T-helper 2 cell treated with Interferon-gamma antibody and Interleukin-4, amounts not matched to agents 100 ng/mL and 5 ng/mL, for 36 hours (primary cell): Measurements from ENCODE around the gene KRTAP5-2. TPM values are rescaled to one million over a fixed set of nuclear protein-coding genes. Genes with fewer than 3 reads are reported as not detected.
"Not testable (repeated sequence)": the region's sequence is repeated elsewhere in the genome, so short reads cannot be mapped to it uniquely, and the experiment has no call there.

Experiments used
- intact Hi-C: fragments of 100-400 bp; cut with micrococcal nuclease; formaldehyde crosslinking; loops from one replicate; pipeline ENCODE4 v1.15.1; 2023
- total RNA-seq: library from RNA; stranded (reverse); gene quantifications from 2 replicates; pipeline ENCODE4 v1.2.3, GENCODE V29; 2022

The KRTAP5-2 gene
- total RNA-seq, 1 donor from 2014 or later: not detected

DNA sequence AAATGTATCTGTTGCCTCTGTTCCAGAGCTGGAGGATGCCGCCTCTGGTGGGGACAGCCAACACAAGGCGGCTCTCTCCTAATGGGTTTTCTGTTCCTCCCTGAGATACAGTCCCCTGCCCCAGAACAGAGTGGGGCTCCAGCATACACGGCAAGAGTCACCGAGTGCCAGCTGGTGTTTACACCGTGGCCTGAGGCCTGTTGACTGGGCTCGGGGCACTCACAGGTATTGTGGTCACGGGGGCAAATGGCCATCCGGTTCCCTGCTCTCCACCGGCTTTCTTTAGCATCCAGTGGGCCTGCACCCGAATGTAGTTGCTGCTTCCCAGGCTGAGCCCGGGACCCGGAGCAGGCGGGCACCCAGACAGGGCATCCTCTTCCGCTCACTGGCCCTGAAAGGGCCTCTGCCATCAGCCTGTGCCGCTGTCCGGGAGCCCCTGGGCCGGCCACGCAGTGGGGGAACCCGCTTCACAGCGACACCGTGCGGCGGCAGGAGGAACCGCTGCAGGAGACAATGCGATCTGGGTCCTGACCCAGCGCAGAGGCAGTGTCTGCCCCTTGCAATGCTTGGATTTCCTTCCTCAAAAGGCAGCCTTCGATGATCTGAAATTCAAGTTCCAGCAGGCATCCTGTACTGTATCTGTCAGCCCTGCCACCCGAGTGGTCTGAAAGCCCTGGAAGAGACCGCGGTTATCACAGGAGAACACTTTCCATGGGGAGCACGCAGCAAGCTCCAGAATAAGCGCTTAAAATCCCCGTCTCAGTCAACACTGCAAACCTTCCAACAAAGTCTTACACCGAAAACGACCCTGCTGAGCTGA lies 30.6 kb upstream of the KRTAP5-2 start:
- intact Hi-C loops: no loop called here

GRCh38 chr11:1625541-1625940 lies 27.4 kb upstream of the KRTAP5-2 start:
- intact Hi-C loops: no loop called here

- intact Hi-C loops: no loop called here
Observed at GRCh38 chr11:1624621-1625020, 26.5 kb upstream of the KRTAP5-2 start.

DNA sequence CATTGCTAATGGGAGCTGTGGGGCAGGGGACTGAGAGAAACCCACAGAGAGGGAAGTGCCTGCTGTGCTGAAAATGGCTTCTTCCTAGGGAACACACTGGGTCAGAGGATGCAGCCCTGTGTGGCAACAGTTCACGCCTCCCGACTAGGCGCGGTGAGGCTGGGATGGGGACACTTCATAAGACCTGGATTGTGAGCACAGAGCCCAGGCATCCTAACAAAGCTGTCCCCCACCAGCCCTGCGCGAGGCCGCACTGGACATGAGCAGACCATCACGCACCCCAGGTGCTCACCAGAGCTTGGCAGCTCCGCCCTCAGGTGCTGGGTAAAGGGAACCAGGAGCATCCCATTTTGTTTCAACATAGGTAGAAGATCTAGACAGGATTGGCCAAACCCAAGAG lies 25.6 kb upstream of the KRTAP5-2 start:
- intact Hi-C loops: no loop called here

GRCh38 chr11:1622086-1622485 lies 24.0 kb upstream of the KRTAP5-2 start, which contains the start of gene KRTAP5-4:
TSS of gene KRTAP5-4 (minus strand) at chr11:1622138. CDS start at chr11:1622093, 45 bp downstream.
- intact Hi-C loops: no loop called here

DNA sequence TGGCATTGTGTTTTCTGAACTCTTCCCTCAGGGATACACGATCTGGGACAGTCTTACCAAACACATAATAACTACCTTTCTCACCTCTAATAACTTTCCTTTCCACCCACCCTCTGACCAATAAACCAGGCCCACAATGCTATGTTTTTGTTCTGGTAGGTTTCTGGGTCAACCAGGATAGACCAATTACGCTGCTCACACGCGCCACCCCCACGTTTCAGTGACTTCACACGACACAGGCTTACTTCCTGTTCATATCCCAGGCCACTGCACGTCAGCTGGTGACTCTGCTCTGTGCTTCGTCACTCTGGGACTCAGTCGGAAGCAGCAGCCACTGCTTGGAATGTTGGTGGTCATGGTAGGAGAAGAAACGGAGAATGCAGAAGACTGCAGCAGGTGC lies 21.4 kb upstream of the KRTAP5-2 start:
- intact Hi-C loops: no loop called here

DNA sequence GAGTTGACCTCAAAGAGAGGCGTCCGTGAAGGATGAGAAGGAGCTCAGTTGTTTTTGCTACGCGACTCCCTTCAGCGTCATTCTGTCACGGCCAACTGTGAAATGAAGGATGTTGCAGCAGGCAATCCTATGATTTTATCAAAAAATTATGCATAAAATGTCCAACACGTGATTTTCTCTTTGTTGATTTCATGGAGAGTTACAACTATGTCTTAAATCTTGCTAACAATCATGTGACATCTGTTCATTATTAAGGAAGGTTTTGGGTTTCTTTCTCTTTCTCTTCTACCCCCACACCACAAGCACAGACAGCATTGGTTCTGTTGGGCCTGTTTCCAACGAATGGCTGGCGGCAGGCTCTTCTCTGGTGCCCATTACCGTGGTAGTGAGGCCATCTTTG lies 20.1 kb upstream of the KRTAP5-2 start:
- intact Hi-C loops: no loop called here

DNA sequence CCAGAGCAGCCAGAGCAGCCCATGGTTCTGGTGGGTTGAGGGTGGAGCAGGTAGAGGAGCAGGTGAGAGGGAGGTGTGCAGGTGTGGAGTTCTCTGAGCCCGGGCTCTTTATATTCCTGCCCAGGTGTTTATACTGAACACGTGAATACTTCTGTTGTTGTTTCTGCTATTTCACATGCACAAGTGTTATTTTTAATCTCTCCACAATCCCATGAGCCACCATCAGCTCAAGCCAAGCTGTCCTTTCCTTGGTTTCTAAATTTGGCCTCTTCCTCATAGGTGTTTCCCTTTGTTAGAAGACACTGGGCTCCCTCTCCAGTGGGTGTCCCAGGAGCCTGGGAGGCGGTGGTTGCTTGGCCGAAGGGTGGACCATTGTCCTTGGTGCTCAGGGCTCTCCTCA lies 10.3 kb upstream of the KRTAP5-2 start, which contains the start of gene KRTAP5-3:
Gene KRTAP5-3, minus strand, starts transcription at position 101 of the 400 bp plus-strand sequence. Its CDS starts 78 bp downstream, at position 23.
- intact Hi-C loops: no loop called here

DNA sequence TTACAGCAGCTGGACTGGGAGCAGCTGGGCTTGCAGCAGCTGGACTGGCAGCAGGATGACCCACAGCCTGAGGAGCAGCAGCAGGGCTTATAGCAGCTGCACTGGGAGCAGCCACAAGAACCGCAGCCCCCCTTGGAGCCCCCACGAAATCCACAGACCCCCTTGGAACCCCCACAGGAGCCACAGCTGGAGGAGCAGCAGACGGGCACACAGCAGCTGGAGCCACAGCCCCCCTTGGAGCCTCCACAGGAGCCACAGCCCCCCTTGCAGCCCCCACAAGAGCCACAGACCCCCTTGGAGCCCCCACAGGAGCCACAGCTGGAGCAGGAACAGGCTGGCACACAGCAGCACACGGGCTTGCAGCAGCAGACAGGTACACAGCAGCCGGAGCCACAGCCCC lies 9.8 kb upstream of the KRTAP5-2 start:
- intact Hi-C loops: not testable (repeated sequence)

- intact Hi-C loops: not testable (repeated sequence)
Observed at GRCh38 chr11:1607156-1607845, 9.2 kb upstream of the KRTAP5-2 start.

DNA sequence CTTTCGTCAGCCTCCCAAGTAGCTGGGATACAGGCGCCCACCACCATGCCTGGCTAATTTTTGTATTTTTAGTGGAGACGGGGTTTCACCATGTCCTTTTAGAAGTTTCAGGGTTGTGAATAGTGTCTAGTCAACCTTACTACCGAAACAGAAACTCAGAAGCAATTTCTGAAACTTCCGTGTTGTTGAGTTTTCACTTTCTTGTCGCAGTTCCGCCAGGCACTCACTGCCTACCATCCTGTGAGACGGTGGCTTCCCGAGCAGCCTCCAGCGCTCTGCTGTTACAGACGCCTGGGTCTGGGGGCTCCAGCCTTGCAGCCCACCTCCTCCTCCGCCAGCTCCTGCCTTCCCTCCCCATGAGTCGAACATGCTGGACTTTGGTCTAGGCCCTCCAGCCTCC lies 7.8 kb upstream of the KRTAP5-2 start:
- intact Hi-C loops: not testable (repeated sequence)

DNA sequence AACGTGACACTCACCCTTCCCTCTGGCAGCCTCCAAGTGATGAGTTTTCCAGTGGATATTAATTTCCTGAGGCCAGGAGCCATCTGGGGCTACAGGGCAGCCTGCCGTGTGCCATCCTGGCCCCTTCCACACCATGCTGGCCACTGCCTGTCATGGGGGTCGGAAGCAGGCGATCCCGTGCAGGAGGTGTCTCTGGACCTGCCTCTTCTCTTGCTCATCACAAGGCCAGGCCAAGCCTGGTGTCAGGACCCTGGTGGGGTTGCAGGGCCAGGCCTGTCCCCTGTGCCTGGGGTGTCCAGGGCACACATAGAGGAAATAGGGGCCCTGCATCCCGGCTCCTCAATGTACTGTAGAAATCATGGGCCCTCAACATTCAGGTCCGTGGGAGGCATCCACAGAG lies 6.6 kb upstream of the KRTAP5-2 start:
- intact Hi-C loops: no loop called here

DNA sequence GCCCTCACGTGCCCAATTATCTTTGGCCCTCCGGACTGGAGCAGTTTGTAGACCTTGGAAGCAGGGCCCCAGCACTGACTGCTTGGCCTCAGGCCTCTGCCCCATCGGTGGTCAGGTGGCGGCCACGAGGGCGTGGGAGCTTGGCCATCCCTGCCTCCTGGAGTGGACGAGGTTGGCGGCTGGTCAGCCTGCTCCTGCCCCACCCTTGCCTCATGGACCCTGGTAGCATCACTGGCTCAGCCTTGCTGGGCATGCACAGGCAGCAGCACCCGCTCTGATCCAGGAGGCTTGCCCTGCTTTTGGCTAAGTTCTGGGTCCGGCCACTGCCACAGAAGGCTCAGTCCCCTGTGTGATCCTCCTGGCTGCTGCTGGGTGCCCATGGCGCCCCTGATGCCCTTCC lies 6.1 kb upstream of the KRTAP5-2 start:
- intact Hi-C loops: no loop called here

DNA sequence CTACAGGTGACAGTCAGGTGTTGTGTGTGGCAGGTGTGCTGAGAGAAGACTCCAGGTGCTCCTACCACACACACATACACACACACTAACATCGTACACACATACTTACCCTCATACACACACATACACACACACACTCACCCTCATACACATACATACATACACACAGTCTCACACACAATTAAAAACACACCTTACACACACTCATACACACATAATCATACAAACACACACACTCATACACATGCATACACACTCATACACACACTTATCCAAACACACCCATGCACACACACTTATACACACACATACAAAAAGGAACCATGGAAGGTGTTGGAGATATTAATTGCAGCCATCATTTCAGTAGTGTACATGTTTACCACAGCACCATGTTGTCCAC lies 5.5 kb upstream of the KRTAP5-2 start:
- intact Hi-C loops: no loop called here

DNA sequence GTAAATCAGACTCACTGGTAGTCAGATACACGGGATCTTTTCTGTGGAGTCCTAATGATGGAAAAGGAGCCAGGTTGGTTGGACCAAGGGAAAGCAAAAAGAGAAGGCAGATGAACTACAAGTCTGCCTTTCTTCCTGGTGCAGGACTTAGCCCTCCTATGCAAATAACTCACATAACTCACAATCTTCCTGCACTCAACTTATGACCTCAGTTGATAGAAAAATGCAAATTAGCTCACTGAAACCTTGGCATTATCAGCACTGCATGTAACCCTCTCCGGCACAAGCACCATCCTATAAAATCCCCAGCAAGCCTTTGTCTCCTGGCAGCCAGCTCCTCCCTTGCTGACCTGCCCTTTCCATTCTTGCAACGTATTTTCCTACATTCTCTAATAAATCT lies 3.6 kb upstream of the KRTAP5-2 start:
- intact Hi-C loops: not testable (repeated sequence)

DNA sequence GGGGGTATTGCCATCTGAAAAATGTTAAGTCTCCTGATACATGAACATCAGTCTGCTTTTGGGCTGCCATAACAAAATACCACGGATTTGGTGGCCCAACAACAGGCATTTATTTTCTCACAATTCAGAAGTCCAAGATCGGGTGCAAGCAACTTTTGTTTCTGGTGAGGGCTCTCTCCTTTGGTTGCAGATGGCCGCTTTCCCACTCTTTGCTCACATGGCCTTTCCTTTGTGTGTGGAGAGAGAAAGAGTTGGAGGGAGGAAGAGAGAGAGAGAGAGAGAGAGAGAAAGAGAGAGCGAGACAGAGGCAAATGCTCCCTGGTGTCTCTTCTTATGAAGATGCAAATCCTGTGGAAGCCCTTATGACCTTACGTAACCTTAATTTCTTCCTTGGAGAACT lies 2.5 kb upstream of the KRTAP5-2 start:
- intact Hi-C loops: no loop called here

GRCh38 chr11:1598816-1599215 lies 722 bp upstream of the KRTAP5-2 start:
- intact Hi-C loops: no loop called here

- intact Hi-C loops: not testable (repeated sequence)
Observed at GRCh38 chr11:1598406-1598805, 312 bp upstream of the KRTAP5-2 start.

GRCh38 chr11:1597331-1597993 lies 632 bp downstream of the KRTAP5-2 start:
- intact Hi-C loops: no loop called here

- intact Hi-C loops: not testable (repeated sequence)
Observed at GRCh38 chr11:1596576-1597121, 1.4 kb downstream of the KRTAP5-2 start.

DNA sequence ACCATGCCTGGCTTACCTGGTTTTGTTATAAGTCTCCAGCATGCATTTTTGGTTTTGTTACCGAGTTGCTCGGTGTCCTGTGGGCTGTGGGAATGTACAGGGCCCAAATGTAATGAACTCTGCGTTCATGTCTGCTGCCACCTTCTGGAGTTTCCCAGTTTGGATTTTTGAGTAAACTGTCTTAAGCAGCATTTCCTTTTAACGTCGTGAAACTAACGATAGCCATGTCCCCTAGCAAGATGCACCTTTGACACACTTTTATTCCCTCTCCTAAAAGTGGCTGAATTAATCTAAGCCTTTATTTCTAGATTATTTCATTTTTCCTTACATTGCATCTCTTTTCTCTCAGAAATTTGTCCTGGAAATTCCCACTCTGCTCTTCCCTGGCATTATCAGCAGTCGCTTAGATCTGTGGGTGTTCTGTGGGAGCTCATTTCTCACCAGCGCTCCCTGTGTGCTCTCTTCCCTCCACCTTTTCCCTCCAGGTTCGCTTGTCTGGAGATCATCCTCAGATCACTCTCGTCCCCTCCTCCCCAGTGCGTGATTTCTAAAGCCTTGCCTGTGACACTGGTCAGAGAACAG lies 2.0 kb downstream of the KRTAP5-2 start:
- intact Hi-C loops: not testable (repeated sequence)
